Liver (tissue), 3 donors: ENCODE measurements around the gene INTS4.

ENCODE experiments used
- CTCF ChIP-seq: fragments of 150-350 bp; IDR thresholded peaks from 2 replicates; pipeline ENCODE4 v1.5.1; 2017; ENCODE audit warnings: improper control_type of control experiment, low read depth, low read length; ENCODE audit not compliant: missing input control
- GABPA ChIP-seq, 2 donors: IDR thresholded peaks in 1 of 2; conservative IDR thresholded peaks in 1 of 2; 2 replicates each; pipeline ENCODE4 v1.6.1; 2016; ENCODE audit warnings: antibody characterized with exemption in 2 of 2, mild to moderate bottlenecking in 1 of 2, moderate library complexity in 1 of 2
- HNF4A ChIP-seq, 2 donors: conservative IDR thresholded peaks; 2 replicates each; pipeline ENCODE4 v1.6.1; 2016; ENCODE audit warnings: antibody characterized with exemption in 2 of 2, mild to moderate bottlenecking in 2 of 2
- TAF1 ChIP-seq: conservative IDR thresholded peaks from 2 replicates; pipeline ENCODE4 v1.6.1; 2016; ENCODE audit warnings: antibody characterized with exemption, mild to moderate bottlenecking
- ZBTB33 ChIP-seq: IDR thresholded peaks from 2 replicates; pipeline ENCODE4 v1.6.1; 2016; ENCODE audit warnings: antibody characterized with exemption
- donor health status: healthy.
- donor health status: healthy.

- TF ChIP-seq CTCF (no peak), GABPA (IDR thresholded peaks at IDR 0.05 in 1 of 2, conservative IDR thresholded peaks at IDR 0.05 in 1 of 2) (no peak), TAF1 (no peak), ZBTB33 (no peak), HNF4A (conservative IDR thresholded peaks at IDR 0.05) (no peak)
Observed at GRCh38 chr11:77886401-77886800, 108.1 kb downstream of the INTS4 start.
